Mesenteric fat pad (tissue), 1 donor: ENCODE data around the gene LRRC75A. TPM values are rescaled to one million over a fixed set of nuclear protein-coding genes. Genes with fewer than 3 reads are reported as not detected.

ENCODE experiments used
- DNase-seq: peaks from one replicate; pipeline ENCODE4 v3.0.0-alpha.2; 2020; ENCODE audit warnings: low spot score
- total RNA-seq: library from RNA; stranded (reverse); fragmentation: NEBNext Ultra II Directional; extraction: Animal tissue kit (Norgen Biotek cat#: 25700); gene quantifications from one replicate; pipeline ENCODE4 v1.2.1, GENCODE V29; 2021
- donor health status: DM: yes; HTN: yes; CAD: no.

LRRC75A gene
- total RNA-seq, 1 donor from 2014 or later: 3.1 TPM

GRCh38 chr17:16435925-16436886, 55.8 kb downstream of the LRRC75A start:
- no peak for DNase-seq

DNA sequence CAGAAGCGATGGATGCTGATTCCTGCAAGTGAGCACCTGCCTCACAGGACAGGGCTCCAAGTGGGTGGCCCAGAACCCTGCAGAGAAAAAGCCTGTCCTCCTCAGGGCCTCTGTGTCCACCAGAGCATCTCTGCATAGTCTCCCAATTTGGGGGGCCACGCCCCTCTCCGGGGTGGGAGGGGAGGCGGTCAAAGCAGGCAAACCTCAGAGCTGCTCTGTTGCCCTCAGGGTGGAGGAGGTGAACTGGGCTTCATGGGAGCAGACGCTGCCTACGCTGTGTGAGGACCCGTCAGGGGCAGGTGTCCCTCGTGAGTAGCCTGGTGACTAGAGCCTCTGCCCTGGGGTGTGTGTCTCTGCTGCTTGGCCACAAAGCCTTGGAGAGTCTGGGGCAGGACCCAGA, 57.3 kb downstream of the LRRC75A start:
- no peak for DNase-seq

DNA sequence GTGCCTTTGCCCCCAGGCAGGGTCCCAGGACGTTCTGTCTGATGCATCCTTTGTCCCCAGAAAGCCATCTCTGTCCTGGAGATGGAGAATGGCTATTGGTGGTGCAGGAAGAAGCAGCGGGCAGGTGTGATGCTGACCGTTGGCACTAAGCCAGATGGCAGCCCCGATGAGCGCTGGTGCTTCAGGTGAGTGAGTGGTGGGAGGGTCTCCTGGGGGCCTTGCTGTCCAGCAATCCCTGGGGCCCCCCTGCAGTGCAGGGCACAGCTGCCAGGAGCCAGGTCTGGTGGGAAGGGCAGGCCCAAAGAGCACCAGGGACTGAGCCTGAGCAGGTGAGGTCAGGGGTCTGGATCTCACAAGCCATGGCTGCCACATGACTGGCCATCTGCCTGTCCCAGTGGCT, 58.5 kb downstream of the LRRC75A start:
- no peak for DNase-seq

DNA sequence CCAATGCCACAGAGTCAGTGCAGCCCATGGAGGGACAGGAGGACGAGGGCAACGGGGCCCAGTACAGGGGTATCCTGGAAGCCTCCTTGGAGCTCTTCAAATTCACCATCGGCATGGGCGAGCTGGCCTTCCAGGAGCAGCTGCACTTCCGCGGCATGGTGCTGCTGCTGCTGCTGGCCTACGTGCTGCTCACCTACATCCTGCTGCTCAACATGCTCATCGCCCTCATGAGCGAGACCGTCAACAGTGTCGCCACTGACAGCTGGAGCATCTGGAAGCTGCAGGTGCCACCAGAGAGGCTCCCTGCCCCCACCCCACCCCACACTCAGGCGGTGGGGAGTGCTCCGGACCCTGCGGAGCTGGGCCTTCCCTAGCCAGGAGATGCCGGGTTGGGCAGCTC, 60.0 kb downstream of the LRRC75A start:
- DNase-seq: no peak

- DNase-seq: no peak
These were observed 61.3 kb downstream of the LRRC75A start for GRCh38 chr17:16430650-16431049.

DNA sequence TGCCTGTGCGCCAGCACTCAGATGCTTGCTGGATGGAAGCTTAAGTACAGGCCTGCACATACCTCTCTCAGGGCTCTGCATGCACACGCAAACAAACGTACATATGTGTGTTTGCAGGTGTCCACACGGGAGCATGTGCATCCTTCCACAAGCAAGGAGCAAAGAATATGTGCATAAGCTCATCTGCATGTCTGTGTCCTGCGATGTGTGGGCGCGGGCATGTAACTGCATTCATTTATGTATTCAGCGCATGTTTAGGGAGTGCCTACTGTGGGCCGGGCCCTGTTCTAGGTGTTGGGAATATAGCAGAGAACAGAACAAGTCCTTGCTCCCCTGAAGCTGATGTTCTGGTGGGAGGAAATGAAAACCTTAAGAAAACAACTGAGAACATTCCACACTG, 62.9 kb downstream of the LRRC75A start:
- no peak for DNase-seq

DNA sequence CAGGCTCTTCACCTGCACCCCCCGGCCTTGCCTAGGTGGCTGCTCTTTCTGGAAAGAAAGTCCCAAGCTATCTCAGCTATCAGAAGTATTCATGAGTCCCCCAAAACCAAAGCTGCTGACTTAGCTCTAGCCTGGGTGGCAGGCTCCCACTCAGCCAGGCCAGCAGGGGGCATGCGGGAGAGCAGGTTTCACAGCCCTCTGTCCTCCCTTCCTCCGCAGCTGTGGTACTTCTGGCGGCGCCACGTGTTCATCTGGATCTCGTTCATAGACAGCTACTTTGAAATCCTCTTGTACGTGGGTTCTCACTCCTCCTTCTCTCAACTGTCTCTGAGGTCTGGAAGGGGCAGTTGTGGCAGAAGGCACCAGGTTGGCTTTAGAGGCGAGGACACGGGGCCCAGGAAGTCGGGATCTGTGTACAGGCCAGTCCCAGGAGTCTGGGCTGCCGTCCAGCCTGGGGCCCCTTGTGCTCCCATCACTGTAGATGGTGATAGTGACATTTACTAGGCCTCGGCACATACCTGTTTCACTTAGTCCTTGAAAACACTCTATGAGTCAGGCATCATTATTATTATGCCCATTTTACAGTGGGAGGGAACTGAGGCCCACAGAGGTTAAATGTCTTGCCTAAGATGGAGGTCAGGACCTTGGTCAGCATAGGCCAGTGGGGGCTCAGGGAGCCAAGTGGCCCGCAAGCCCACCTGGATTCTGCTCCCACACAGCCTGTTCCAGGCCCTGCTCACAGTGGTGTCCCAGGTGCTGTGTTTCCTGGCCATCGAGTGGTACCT, 63.7 kb downstream of the LRRC75A start:
- DNase-seq: no peak

- DNase-seq: no peak
These were observed 65.0 kb downstream of the LRRC75A start for GRCh38 chr17:16427020-16427419.

DNA sequence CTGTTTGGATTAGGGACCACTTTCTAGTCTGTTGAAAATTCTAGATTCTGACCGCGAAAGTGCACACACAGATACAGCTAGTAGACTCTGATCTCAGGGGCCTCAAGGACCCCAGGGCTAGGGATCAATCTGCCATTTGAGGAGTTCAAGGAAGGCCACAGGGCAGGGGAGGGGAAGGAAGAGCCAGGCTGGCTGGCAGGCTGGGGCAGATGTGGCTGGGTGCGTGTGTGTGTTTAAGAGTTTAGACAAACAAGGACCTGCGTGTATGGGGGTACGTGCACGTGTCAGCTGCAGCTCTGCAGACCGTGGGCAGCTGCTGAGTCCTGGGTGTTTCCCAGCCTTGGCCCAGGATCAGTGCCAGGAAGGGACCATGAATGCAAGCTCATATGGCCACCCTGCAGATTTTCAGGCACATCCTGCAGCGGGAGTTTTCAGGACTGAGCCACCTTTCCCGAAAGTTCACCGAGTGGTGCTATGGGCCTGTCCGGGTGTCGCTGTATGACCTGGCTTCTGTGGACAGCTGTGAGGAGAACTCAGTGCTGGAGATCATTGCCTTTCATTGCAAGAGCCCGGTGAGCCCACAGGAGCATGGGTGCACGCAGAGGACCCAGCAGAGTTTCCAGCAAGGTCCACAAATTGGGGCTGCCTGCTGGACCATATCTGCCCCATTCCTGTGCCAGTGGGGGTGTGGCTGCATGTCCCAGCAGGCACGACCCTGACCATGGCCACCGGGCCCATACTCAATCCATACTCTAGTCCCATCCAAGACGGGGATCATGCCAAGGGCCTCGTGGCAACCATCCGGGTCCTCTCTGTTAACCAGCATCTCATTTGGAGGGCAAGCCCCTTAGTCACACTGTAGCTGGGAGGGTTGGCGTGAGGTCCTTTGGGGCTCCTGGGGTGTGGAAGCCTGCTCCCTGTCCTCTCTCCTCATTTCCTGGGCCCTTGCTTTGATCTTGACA, 66.0 kb downstream of the LRRC75A start:
- no peak for DNase-seq

DNA sequence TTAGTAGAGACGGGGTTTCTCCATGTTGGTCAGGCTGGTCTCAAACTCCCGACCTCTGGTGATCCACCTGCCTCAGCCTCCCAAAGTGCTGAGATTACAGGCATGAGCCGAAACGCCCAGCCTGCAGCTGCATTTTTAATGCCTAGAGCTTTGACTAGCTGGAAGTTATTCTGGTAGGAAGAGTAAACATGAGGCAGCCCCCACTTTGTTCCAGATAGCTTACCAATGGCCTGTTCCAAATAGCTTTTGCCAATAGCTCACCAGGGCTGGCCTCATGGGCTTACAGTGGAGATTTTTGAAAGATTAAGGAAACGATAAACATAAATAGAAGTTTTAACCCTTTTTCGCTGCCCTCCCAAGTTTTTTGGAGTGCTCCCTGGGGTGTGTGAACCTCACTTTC, 66.8 kb downstream of the LRRC75A start:
- no peak for DNase-seq

DNA sequence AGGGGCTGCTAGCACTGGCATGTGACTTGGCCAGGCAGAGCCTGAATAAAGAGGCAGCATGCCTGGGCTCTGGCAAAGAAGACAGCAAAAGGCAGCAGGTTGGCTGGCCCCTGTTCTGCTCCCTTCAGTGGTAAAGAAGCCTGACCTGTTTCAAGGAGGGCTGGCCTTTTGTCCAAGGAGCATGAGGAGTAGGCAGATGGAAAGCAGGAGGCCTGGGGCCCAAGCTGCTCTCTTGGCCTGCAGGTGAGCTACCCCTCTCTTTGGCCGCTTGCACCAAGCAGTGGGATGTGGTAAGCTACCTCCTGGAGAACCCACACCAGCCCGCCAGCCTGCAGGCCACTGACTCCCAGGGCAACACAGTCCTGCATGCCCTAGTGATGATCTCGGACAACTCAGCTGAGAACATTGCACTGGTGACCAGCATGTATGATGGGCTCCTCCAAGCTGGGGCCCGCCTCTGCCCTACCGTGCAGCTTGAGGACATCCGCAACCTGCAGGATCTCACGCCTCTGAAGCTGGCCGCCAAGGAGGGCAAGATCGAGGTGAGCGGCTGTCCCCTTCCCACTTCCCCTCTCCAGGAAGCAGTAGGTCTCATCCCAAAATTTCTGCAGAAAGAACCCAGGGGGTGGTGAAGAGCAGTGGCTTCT, 68.6 kb downstream of the LRRC75A start:
- no peak for DNase-seq

- no peak for DNase-seq
These were observed 69.6 kb downstream of the LRRC75A start for GRCh38 chr17:16422416-16422815.

DNA sequence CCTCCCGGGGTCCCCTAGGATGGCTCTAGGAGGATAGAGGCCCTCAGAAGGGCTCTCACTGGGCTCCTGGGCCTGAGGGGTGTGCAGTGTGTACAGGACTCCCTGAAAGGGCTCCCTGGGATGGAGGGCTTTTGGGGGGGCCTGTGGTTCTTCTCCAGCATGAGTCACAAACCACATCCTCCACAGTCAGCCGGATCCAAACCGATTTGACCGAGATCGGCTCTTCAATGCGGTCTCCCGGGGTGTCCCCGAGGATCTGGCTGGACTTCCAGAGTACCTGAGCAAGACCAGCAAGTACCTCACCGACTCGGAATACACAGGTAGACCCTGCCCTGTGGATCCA, 72.1 kb downstream of the LRRC75A start:
- no peak for DNase-seq

DNA sequence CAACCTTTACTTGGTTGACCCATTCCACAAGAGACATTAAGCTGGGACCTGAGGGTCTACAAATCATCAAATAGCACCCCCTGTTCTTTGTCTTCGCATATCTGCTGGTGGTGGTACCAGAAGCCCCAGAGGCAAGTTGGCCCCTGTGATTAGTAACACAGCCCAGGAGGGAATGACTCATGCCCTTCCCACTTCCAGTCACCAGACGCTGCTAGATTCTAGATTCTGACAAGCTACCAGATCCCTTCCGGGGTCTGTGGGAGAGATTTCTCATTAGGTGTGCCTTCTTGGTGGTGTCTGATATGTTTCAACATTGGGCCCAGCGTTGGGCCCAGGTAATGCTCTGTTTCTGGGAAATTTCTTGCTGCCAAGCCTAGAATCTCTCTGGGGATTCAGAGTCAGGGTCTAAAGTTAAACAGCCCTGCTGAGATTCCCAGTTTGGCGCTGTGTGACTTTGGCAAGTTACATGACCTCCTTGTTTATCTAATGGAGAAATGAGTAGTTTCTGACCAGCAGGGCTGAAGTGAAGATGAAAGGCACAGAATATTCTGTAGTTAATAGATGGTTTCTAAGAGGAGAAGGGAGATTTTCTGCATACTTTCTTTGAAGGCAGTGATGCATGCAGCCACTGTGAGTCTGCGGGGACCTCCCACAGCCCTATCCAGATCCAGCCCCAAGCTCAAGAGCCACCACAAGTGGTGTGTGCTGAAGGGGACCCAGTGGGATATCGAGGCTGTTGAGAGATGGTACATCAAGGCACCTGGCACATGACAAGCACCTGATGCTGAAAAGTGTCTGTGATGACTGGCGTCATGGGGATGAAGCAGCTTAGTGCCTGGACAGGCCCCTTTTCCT, 72.7 kb downstream of the LRRC75A start:
- DNase-seq: no peak

- DNase-seq: no peak
These were observed 73.3 kb downstream of the LRRC75A start for GRCh38 chr17:16418685-16419068.

DNA sequence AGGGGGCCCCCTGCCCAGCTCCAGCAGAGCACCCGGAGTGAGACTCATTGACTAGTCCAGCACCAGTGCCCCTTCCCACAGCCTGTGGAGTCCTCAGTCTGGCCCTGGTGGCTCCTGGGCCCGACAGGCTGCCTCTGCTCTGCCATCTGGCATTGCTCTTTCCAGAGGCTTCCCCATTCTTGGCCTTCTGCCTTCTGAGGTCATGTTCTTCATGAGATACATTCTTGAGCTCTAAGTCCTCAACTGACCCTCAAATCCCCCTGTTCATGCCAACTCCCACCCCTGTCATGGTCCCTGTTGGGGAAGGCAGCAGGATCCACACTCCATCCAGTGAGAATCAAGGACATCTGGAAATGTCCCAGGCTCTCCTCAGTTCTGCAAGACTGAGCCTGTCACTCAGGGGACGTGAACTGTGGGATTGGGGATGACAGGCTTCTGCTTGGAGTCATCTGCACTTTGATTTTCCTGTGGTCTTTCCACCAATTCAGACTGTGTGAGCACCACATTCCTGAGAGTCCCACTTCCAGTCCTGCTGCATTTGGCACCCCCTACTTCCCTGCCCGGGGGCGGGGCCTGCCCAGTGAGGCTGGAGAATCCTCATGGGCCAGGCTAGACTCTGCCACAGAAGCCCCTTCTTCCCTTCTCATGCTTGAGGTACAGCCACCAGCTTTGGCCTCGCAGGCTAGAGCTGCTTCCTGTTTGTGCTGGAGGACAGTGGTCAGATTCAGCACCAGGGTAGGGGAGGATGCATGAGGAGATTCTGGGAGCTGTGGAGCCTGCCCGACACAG, 73.9 kb downstream of the LRRC75A start:
- DNase-seq: no peak

DNA sequence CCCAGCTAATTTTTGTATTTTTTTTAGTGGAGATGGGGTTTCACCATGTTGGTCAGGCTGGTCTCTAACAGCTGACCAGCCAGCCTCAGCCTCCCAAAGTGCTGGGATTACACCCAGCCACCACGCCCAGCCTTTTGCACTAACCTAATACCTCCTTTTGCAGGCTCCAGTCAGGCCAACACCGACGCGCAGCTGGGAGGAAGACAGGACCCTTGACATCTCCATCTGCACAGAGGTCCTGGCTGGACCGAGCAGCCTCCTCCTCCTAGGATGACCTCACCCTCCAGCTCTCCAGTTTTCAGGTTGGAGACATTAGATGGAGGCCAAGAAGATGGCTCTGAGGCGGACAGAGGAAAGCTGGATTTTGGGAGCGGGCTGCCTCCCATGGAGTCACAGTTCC, 74.6 kb downstream of the LRRC75A start:
- no peak for DNase-seq

GRCh38 chr17:16415031-16415924, 76.7 kb downstream of the LRRC75A start, which contains the start of gene TRPV2:
Gene TRPV2 (plus strand): TSS chr17:16415571. CDS start chr17:16417669, 2,098 bp downstream.
- DNase-seq: no peak
